ENCODE measurements around the gene JAKMIP1. TPM values are rescaled to one million over a fixed set of nuclear protein-coding genes. Genes with fewer than 3 reads are reported as not detected.

The JAKMIP1 gene
- total RNA-seq, 1 donor from 2014 or later, result 5.5 TPM

DNA sequence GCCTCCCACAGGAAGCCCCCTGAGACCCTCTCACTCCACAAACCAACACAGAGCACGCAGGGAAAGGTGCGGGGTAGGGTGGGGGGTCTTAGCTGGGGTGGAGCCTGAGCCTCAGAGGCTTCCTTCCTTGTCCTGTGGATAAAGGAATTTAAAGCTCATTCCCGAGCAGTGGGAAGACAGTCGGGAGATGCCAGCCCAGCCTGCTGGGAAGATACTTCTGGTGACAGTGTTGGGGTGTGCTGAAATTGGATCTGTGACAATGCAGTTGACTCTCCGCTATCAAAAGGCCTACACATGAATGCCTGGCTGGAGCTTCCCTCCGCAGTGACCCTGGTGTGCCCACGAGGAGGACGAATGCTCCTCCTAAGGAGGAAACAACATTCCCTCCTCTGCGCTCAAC is 45.5 kb downstream of the JAKMIP1 start:
- Histone ChIP-seq H3K36me3 (no peaks in the 10 kb centered on the region), H3K9ac (no peak overlapping the region), H3K9me3 (ENCODE audit: low read depth) (no peaks in the 10 kb centered on the region), H3K4me2 (peak overlapping the region; percentile 38), H3K4me1 (peaks cover 16% of the 10 kb centered on the region), H4K20me1 (ENCODE audit: low read depth) (peaks cover 3% of the 10 kb centered on the region), H3K79me2 (ENCODE audit: low read depth) (no peaks in the 10 kb centered on the region), H3K27me3 (no peaks in the 10 kb centered on the region), H3K4me3 (no peak overlapping the region), H3F3A (ENCODE audit: low read depth) (no peaks in the 10 kb centered on the region), H2AFZ (replicated peaks) (no peak overlapping the region), H3K27ac (no peak overlapping the region)
- peaks cover 4% of the 10 kb centered on the region for H3K27me3 Mint-ChIP-seq (ENCODE audit: insufficient read depth, low read depth)
- no peaks in the 10 kb centered on the region for H3K9me3 Mint-ChIP-seq
- peak; percentile 23 for DNase-seq (ENCODE audit: low spot score)
- H3K4me3 Mint-ChIP-seq, result no peak overlapping the region
- no peak overlapping the region for H3K27ac Mint-ChIP-seq
- TF ChIP-seq EZH2 (IDR thresholded peaks at IDR 0.05) (no peak), EZH2phosphoT487 (IDR thresholded peaks at IDR 0.05) (no peak)
- TF ChIP-seq, protein P1, sequence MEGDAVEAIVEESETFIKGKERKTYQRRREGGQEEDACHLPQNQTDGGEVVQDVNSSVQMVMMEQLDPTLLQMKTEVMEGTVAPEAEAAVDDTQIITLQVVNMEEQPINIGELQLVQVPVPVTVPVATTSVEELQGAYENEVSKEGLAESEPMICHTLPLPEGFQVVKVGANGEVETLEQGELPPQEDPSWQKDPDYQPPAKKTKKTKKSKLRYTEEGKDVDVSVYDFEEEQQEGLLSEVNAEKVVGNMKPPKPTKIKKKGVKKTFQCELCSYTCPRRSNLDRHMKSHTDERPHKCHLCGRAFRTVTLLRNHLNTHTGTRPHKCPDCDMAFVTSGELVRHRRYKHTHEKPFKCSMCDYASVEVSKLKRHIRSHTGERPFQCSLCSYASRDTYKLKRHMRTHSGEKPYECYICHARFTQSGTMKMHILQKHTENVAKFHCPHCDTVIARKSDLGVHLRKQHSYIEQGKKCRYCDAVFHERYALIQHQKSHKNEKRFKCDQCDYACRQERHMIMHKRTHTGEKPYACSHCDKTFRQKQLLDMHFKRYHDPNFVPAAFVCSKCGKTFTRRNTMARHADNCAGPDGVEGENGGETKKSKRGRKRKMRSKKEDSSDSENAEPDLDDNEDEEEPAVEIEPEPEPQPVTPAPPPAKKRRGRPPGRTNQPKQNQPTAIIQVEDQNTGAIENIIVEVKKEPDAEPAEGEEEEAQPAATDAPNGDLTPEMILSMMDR (IDR thresholded peaks at IDR 0.05), result no peak
- peaks cover 23% of the 10 kb centered on the region for H3K4me1 Mint-ChIP-seq
- no peaks in the 10 kb centered on the region for H3K36me3 Mint-ChIP-seq

DNA sequence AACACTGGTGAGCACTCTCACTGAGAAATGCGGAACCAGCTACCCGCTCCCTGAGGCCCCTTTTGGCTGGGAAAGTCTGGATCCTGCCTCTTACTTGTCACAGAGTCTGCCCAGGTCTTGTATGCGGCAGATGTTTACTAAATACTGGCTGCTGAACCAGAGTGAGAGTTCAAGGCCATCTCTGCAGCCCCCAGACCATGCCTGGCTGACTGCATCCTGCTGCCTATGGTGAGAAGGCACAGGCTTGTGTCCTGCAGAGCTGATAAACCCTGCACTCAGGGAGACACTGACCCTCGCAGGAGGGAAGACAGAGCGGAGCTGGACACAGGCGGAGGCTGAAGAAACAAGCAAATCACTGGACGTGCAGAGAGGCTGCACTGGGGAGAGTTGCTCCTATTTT is 46.5 kb downstream of the JAKMIP1 start:
- no peak overlapping the region for H3K4me3 ChIP-seq
- H3F3A ChIP-seq (ENCODE audit: low read depth), result no peaks in the 10 kb centered on the region
- no peaks in the 10 kb centered on the region for H3K79me2 ChIP-seq (ENCODE audit: low read depth)
- DNase-seq (ENCODE audit: low spot score), result peak; percentile 10
- Mint-ChIP-seq H3K4me1 (peaks cover 23% of the 10 kb centered on the region), H3K36me3 (no peaks in the 10 kb centered on the region), H3K27ac (peak overlapping the region; percentile 31), H3K4me3 (no peak overlapping the region), H3K9me3 (no peaks in the 10 kb centered on the region), H3K27me3 (ENCODE audit: insufficient read depth, low read depth) (peaks cover 6% of the 10 kb centered on the region)
- H4K20me1 ChIP-seq (ENCODE audit: low read depth), result peaks cover 3% of the 10 kb centered on the region
- no peaks in the 10 kb centered on the region for H3K9me3 ChIP-seq (ENCODE audit: low read depth)
- no peaks in the 10 kb centered on the region for H3K27me3 ChIP-seq
- H3K36me3 ChIP-seq, result no peaks in the 10 kb centered on the region
- peaks cover 16% of the 10 kb centered on the region for H3K4me1 ChIP-seq
- no peak overlapping the region for H2AFZ ChIP-seq (replicated peaks)
- no peak overlapping the region for H3K9ac ChIP-seq
- TF ChIP-seq EZH2phosphoT487 (IDR thresholded peaks at IDR 0.05) (no peak), EZH2 (IDR thresholded peaks at IDR 0.05) (no peak)
- TF ChIP-seq, protein P1 (IDR thresholded peaks at IDR 0.05), result no peak
- H3K27ac ChIP-seq, result no peak overlapping the region
- H3K4me2 ChIP-seq, result no peak overlapping the region

DNA sequence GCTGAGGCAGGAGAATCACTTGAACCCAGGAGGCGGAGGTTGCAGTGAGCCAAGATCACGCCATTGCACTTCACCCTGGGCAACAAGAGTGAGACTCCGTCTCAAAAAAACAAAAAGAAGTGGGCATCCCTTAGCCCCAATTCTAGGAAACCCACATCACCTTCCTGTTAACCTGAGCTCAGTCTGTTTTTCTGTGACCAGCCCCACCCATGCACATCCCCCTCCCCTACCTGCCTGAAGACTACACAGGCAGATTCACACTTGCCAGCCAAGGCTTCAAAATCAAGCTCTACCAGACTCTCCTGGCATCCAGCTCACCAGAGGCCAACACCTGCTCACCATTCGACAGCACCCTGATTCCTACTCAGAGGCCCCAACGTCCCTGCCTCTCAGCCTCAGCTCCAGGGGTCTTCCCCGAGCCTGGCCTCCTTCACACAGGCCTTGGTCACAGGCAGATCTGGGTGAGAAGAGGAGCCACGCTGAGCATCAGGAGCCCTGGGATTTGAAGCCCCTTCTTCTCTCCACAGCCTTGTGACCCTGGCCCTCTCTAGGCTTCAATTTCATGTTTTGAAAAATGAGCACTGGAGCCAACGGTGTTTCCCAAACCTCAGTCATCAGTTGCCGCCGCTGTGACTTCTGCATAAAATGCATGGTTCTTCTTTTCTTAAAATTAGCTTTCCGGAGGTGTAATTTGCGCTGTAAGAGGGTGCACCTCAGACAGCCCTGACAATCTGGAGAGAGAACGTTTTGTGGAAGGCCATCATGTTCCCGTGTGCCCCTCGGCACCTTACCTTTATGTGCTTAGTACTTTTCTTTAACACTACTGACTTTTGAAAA is 47.3 kb downstream of the JAKMIP1 start:
- H3K4me3 ChIP-seq, result no peak overlapping the region
- H3F3A ChIP-seq (ENCODE audit: low read depth), result no peaks in the 10 kb centered on the region
- no peaks in the 10 kb centered on the region for H3K36me3 Mint-ChIP-seq
- no peaks in the 10 kb centered on the region for H3K27me3 ChIP-seq
- peaks cover 6% of the 10 kb centered on the region for H3K27me3 Mint-ChIP-seq (ENCODE audit: insufficient read depth, low read depth)
- no peak overlapping the region for H3K4me2 ChIP-seq
- no peak overlapping the region for H3K9ac ChIP-seq
- H3K4me1 Mint-ChIP-seq, result peaks cover 23% of the 10 kb centered on the region
- H3K9me3 ChIP-seq (ENCODE audit: low read depth), result no peaks in the 10 kb centered on the region
- H3K4me1 ChIP-seq, result peaks cover 16% of the 10 kb centered on the region
- DNase-seq (ENCODE audit: low spot score), result no peak
- H3K27ac ChIP-seq, result no peak overlapping the region
- H3K9me3 Mint-ChIP-seq, result no peaks in the 10 kb centered on the region
- no peak overlapping the region for H2AFZ ChIP-seq (replicated peaks)
- no peaks in the 10 kb centered on the region for H3K36me3 ChIP-seq
- no peak overlapping the region for H3K4me3 Mint-ChIP-seq
- TF ChIP-seq EZH2phosphoT487 (IDR thresholded peaks at IDR 0.05), result no peak
- TF ChIP-seq, protein P1 (IDR thresholded peaks at IDR 0.05), result no peak
- TF ChIP-seq EZH2 (IDR thresholded peaks at IDR 0.05), result no peak
- H3K27ac Mint-ChIP-seq, result no peak overlapping the region
- peaks cover 3% of the 10 kb centered on the region for H4K20me1 ChIP-seq (ENCODE audit: low read depth)
- H3K79me2 ChIP-seq (ENCODE audit: low read depth), result no peaks in the 10 kb centered on the region

Measured in neural progenitor cell (in vitro differentiated cells).